OCI-LY3 (cell line): ENCODE measurements around the gene ZNF467.
A peak's percentile ranks its signal among the peaks of the same experiment; 100 is the strongest.

ENCODE experiments used
- CTCF ChIP-seq: fragments of 200-600, 300-600 bp; sonication (generic); IDR thresholded peaks from 2 replicates; pipeline ENCODE4 v1.5.1; 2014; ENCODE audit warnings: antibody characterized with exemption, low read length, low read depth
- EZH2phosphoT487 ChIP-seq: fragments of 200-600 bp; shearing (Covaris generic); IDR thresholded peaks from 2 replicates; pipeline ENCODE4 v1.6.1; 2018; ENCODE audit warnings: antibody characterized with exemption, mixed run types, low read depth

- TF ChIP-seq CTCF (peak; percentile 42), EZH2phosphoT487 (no peak)
Measured at GRCh38 chr7:149753375-149754233, 19.8 kb downstream of the ZNF467 start.
